IPS DF 6.9 (cell line): Measurements from ENCODE around the gene CLN6.
"Not testable (repeated sequence)": the region's sequence is repeated elsewhere in the genome, so short reads cannot be mapped to it uniquely, and the experiment has no call there.

Experiments
- DNase-seq: peaks from one replicate; pipeline ENCODE4 v3.0.0-alpha.2; 2013; ENCODE audit warnings: low read depth, low spot score
- H3K27ac ChIP-seq: one replicate; pipeline ENCODE4 v1.5.1; 2013; ENCODE audit warnings: low read length, control low read depth
- H3K27me3 ChIP-seq: 2 replicates; pipeline ENCODE4 v1.6.1; 2013; ENCODE audit warnings: mild to moderate bottlenecking, low read length; ENCODE audit not compliant: control insufficient read depth, insufficient read depth
- H3K36me3 ChIP-seq: 2 replicates; pipeline ENCODE4 v1.6.1; 2013; ENCODE audit warnings: low read length; ENCODE audit not compliant: control insufficient read depth, insufficient read depth
- H3K4me1 ChIP-seq: 2 replicates; pipeline ENCODE4 v1.6.1; 2013; ENCODE audit warnings: low read length; ENCODE audit not compliant: control insufficient read depth, insufficient read depth
- H3K4me3 ChIP-seq: 2 replicates; pipeline ENCODE4 v1.5.1; 2013; ENCODE audit warnings: mild to moderate bottlenecking, low read length
- H3K9me3 ChIP-seq: 2 replicates; pipeline ENCODE4 v1.6.1; 2013; ENCODE audit warnings: low read length, inconsistent platforms; ENCODE audit not compliant: control insufficient read depth, insufficient read depth
- WGBS: extraction: QIAGEN DNeasy Blood & Tissue Kit; methylation state at CpG from one replicate; pipeline ENCODE4 v1.1.7; 2013; ENCODE audit warnings: mixed read lengths, missing lambda C conversion rate; ENCODE audit not compliant: insufficient read length, insufficient coverage; 5-methylcytosine and 5-hydroxymethylcytosine counted together

Gene CLN6

DNA sequence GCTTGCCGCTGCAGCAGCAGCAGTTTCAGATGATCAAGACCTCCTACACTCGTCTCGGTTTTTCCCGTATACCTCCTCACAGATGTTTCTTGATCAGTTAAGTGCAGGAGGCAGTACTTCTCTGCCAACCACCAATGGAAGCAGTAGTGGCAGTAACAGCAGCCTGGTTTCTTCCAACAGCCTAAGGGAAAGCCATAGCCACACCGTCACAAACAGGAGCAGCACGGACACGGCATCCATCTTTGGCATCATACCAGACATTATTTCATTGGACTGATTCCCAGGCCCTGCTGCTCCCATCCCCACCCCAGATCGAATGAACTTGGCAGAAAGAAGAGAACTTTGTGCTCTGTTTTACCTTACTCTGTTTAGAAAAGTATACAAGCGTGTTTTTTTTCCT lies 42.0 kb downstream of the CLN6 start:
- Histone ChIP-seq H3K27me3 (no peaks in the 10 kb centered on the region), H3K9me3 (no peaks in the 10 kb centered on the region), H3K27ac (no peak overlapping the region), H3K4me1 (no peaks in the 10 kb centered on the region), H3K4me3 (no peak overlapping the region), H3K36me3 (peaks cover 5% of the 10 kb centered on the region; the same call in 1 of the 2 replicates)
- no peak for DNase-seq
- WGBS, result no CpG with 5 or more reads among the region's 9 CpGs

GRCh38 chr15:68186671-68187397 lies 42.7 kb downstream of the CLN6 start:
- Histone ChIP-seq H3K4me3 (no peak overlapping the region), H3K36me3 (peaks cover 5% of the 10 kb centered on the region; the same call in 1 of the 2 replicates), H3K27ac (no peak overlapping the region), H3K27me3 (no peaks in the 10 kb centered on the region), H3K4me1 (no peaks in the 10 kb centered on the region), H3K9me3 (no peaks in the 10 kb centered on the region)
- DNase-seq, result no peak
- no CpG with 5 or more reads among the region's 5 CpGs for WGBS

GRCh38 chr15:68184616-68185480 lies 44.7 kb downstream of the CLN6 start:
- DNase-seq, result no peak
- no CpG with 5 or more reads among the region's 5 CpGs for WGBS
- Histone ChIP-seq H3K9me3 (no peaks in the 10 kb centered on the region), H3K27me3 (no peaks in the 10 kb centered on the region), H3K27ac (no peak overlapping the region), H3K4me1 (no peaks in the 10 kb centered on the region), H3K36me3 (peaks cover 5% of the 10 kb centered on the region; the same call in 1 of the 2 replicates), H3K4me3 (no peak overlapping the region)

DNA sequence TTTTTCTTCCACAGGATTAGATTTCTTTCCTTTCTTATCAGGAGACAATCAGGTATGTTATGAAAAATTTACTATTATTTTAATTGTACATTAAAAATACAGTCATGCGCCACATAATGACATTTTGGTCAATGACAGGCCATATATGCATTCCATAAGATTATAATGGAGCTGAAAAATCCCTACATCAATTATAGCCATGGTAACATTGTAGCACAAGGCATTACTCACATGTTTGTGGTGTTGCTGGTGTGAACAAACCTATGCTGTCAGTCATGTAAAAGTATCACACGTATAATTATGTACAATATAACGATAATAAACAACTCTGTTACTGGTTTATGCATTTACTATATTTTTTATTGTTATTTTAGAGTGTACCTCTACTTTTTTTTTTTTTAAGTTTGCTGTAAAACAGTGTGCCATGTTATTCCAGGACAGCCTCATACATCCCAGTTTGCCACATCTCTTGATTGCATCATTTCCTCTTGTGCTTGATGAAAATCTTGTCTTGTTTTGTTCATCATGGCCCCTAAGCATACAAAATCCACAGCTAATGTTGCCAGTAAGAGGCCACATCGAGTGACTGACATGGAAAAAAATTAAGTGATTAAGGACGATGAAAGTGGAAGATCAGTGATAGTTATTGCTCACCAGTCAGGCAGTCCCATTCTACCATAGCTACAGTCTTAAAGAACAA lies 45.8 kb downstream of the CLN6 start:
- peaks cover 5% of the 10 kb centered on the region; the same call in 1 of the 2 replicates for H3K36me3 ChIP-seq
- no peaks in the 10 kb centered on the region for H3K27me3 ChIP-seq
- no peaks in the 10 kb centered on the region for H3K9me3 ChIP-seq
- H3K27ac ChIP-seq, result no peak overlapping the region
- no peaks in the 10 kb centered on the region for H3K4me1 ChIP-seq
- no peak for DNase-seq
- WGBS, result no CpG with 5 or more reads among the region's 5 CpGs
- no peak overlapping the region for H3K4me3 ChIP-seq

DNA sequence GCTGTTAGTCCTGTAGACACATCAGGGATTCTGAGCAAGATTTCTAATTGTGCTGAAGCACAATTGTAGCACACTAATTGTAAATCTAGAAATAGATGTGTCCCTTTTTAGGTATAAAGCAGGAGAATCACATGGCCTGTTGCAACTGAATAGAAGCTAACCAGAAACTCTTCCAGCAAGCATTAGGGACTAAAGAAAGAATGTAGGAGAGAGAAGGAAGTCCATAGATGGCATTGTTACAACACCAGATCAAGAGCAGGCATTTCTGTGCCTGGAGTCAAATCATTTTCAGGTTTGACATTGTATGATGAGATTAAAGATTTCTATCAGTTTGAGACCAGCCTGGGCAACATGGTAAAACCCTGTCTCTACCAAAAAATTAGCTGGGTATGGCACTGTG lies 51.8 kb downstream of the CLN6 start:
- Histone ChIP-seq H3K4me3 (no peak overlapping the region), H3K27me3 (no peaks in the 10 kb centered on the region), H3K4me1 (no peaks in the 10 kb centered on the region), H3K9me3 (no peaks in the 10 kb centered on the region), H3K36me3 (no peaks in the 10 kb centered on the region; the same call in 1 of the 2 replicates), H3K27ac (no peak overlapping the region)
- no peak for DNase-seq

DNA sequence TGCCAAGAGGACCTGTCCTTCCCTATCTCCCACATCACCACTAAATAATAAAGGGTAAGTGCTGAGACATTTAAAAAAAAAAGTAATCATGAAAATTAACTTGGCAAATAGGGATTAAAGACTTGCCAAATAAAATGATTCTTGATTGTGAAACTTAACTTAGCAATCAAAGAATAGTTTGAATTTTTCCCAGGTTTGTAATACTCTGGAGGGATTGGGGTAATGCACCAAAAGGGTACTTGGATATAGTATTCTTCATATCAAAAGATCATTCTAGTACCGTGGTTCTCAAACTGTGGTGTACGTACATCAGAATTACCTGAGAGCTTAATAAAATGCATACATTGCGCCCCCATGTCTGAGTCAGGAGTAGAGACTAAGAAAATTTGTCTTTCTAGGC lies 52.9 kb downstream of the CLN6 start:
- no peaks in the 10 kb centered on the region for H3K9me3 ChIP-seq
- WGBS, result no CpG with 5 or more reads among the region's 3 CpGs
- H3K36me3 ChIP-seq, result no peaks in the 10 kb centered on the region; the same call in 1 of the 2 replicates

DNA sequence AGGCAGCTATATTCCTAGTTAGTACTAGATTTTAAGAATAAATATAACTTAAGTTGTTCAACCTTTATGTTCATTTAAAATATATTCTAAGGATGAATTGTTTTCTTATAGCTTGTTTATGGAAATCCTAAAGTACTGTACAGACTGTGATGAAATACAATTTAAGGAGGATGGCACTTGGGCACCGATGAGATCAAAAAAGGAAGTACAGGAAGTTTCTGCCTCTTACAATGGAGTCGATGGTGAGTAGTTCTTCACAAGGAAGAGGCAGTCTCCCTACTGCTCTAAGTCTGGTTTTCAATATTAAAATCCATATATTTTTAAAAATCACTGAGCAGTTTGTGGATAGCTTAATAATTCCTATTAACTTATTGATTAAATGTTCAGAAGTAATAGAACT lies 54.0 kb downstream of the CLN6 start:
- DNase-seq, result no peak
- H3K36me3 ChIP-seq, result no peaks in the 10 kb centered on the region
- H3K27ac ChIP-seq, result no peak overlapping the region
- no CpG with 5 or more reads among the region's 2 CpGs for WGBS
- no peak overlapping the region for H3K4me3 ChIP-seq
- no peaks in the 10 kb centered on the region for H3K9me3 ChIP-seq
- no peaks in the 10 kb centered on the region for H3K27me3 ChIP-seq
- no peaks in the 10 kb centered on the region for H3K4me1 ChIP-seq

More for the DNA sequence above, 52.9 kb downstream of the CLN6 start:
- H3K4me1 ChIP-seq, result no peaks in the 10 kb centered on the region
- no peak overlapping the region for H3K27ac ChIP-seq
- H3K4me3 ChIP-seq, result no peak overlapping the region
- H3K27me3 ChIP-seq, result no peaks in the 10 kb centered on the region
- no peak for DNase-seq

GRCh38 chr15:68173119-68173518 lies 56.4 kb downstream of the CLN6 start:
- Histone ChIP-seq H3K36me3 (no peaks in the 10 kb centered on the region), H3K27ac (no peak overlapping the region), H3K27me3 (no peaks in the 10 kb centered on the region), H3K4me1 (no peaks in the 10 kb centered on the region), H3K4me3 (no peak overlapping the region), H3K9me3 (no peaks in the 10 kb centered on the region)
- WGBS, result no CpG with 5 or more reads among the region's 4 CpGs
- DNase-seq, result no peak

GRCh38 chr15:68172037-68172436 lies 57.5 kb downstream of the CLN6 start:
- not testable (repeated sequence) for H3K4me3 ChIP-seq, H3K4me1 ChIP-seq, H3K27me3 ChIP-seq, H3K9me3 ChIP-seq, DNase-seq, H3K36me3 ChIP-seq, H3K27ac ChIP-seq
- WGBS, result no CpG with 5 or more reads among the region's 2 CpGs

- no peak for DNase-seq
- Histone ChIP-seq H3K4me1 (no peaks in the 10 kb centered on the region), H3K27ac (no peak overlapping the region), H3K4me3 (no peak overlapping the region), H3K9me3 (no peaks in the 10 kb centered on the region), H3K36me3 (no peaks in the 10 kb centered on the region), H3K27me3 (no peaks in the 10 kb centered on the region)
- no CpG with 5 or more reads among the region's 4 CpGs for WGBS
Measured at GRCh38 chr15:68166847-68167246, 62.7 kb downstream of the CLN6 start.
